Type B pancreatic cell (in vitro differentiated cells): Measurements from ENCODE around the gene TAS1R2. TPM values are rescaled to one million over a fixed set of nuclear protein-coding genes. Genes with fewer than 3 reads are reported as not detected.

Experiments
- DNase-seq: peaks from one replicate; pipeline ENCODE4 v3.0.0; 2021; ENCODE audit warnings: mixed read lengths; ENCODE audit not compliant: unreplicated experiment; ENCODE audit errors: extremely low spot score
- H3K27ac Mint-ChIP-seq: 2 replicates; pipeline ENCODE4 v1.8.0; 2021; ENCODE audit warnings: mild to moderate bottlenecking, mixed read lengths
- H3K27me3 Mint-ChIP-seq: 2 replicates; pipeline ENCODE4 v1.8.0; 2021; ENCODE audit warnings: mixed read lengths
- H3K36me3 Mint-ChIP-seq: 2 replicates; pipeline ENCODE4 v1.8.0; 2021; ENCODE audit warnings: mixed read lengths
- H3K4me1 Mint-ChIP-seq: one replicate; pipeline ENCODE4 v1.8.0; 2021; ENCODE audit warnings: mixed read lengths; ENCODE audit not compliant: unreplicated experiment
- H3K4me3 Mint-ChIP-seq: 2 replicates; pipeline ENCODE4 v1.8.0; 2021; ENCODE audit warnings: mild to moderate bottlenecking, mixed read lengths
- H3K9me3 Mint-ChIP-seq: 2 replicates; pipeline ENCODE4 v1.8.0; 2021; ENCODE audit warnings: mixed read lengths
- CTCF ChIP-seq: fragments of 200-600 bp; sonication (generic); conservative IDR thresholded peaks from 2 replicates; pipeline ENCODE4 v1.5.0; 2021; ENCODE audit warnings: antibody characterized with exemption, mild to moderate bottlenecking
- total RNA-seq: library from RNA; stranded (reverse); gene quantifications from 2 replicates; pipeline ENCODE4 v1.2.1, GENCODE V29; 2021; ENCODE audit warnings: low replicate concordance

The TAS1R2 gene
- total RNA-seq, 1 donor from 2014 or later: not detected

GRCh38 chr1:18812453-18812939, 47.0 kb downstream of the TAS1R2 start:
- H3K4me1 Mint-ChIP-seq: no peaks in the 10 kb centered on the region
- no peak overlapping the region for H3K27ac Mint-ChIP-seq
- no peaks in the 10 kb centered on the region for H3K36me3 Mint-ChIP-seq
- no peak for TF ChIP-seq CTCF
- H3K9me3 Mint-ChIP-seq: no peaks in the 10 kb centered on the region
- no peak for DNase-seq
- peaks cover 56% of the 10 kb centered on the region for H3K27me3 Mint-ChIP-seq
- no peak overlapping the region for H3K4me3 Mint-ChIP-seq

- no peak for TF ChIP-seq CTCF
- Mint-ChIP-seq H3K9me3 (no peaks in the 10 kb centered on the region), H3K36me3 (no peaks in the 10 kb centered on the region), H3K27me3 (peaks cover 50% of the 10 kb centered on the region), H3K4me3 (no peak overlapping the region), H3K4me1 (no peaks in the 10 kb centered on the region), H3K27ac (no peak overlapping the region)
- DNase-seq: no peak
Observed at GRCh38 chr1:18811733-18812452, 47.6 kb downstream of the TAS1R2 start.

- H3K4me1 Mint-ChIP-seq: no peaks in the 10 kb centered on the region
- H3K9me3 Mint-ChIP-seq: no peaks in the 10 kb centered on the region
- DNase-seq: no peak
- H3K4me3 Mint-ChIP-seq: no peak overlapping the region
- no peak for TF ChIP-seq CTCF
- H3K36me3 Mint-ChIP-seq: no peaks in the 10 kb centered on the region
- peaks cover 48% of the 10 kb centered on the region for H3K27me3 Mint-ChIP-seq
- no peak overlapping the region for H3K27ac Mint-ChIP-seq
Observed at GRCh38 chr1:18809953-18810899, 49.2 kb downstream of the TAS1R2 start.

GRCh38 chr1:18808550-18808949, 50.9 kb downstream of the TAS1R2 start:
- Mint-ChIP-seq H3K4me3 (no peak overlapping the region), H3K27ac (no peak overlapping the region), H3K9me3 (no peaks in the 10 kb centered on the region), H3K4me1 (peaks cover 4% of the 10 kb centered on the region), H3K27me3 (peaks cover 59% of the 10 kb centered on the region), H3K36me3 (no peaks in the 10 kb centered on the region)
- no peak for DNase-seq
- no peak for TF ChIP-seq CTCF

GRCh38 chr1:18807334-18808063, 52.0 kb downstream of the TAS1R2 start:
- peaks cover 4% of the 10 kb centered on the region for H3K4me1 Mint-ChIP-seq
- H3K27ac Mint-ChIP-seq: no peak overlapping the region

More at GRCh38 chr1:18807334-18808063, 52.0 kb downstream of the TAS1R2 start:
- TF ChIP-seq CTCF: no peak
- Mint-ChIP-seq H3K4me3 (no peak overlapping the region), H3K9me3 (no peaks in the 10 kb centered on the region), H3K27me3 (peaks cover 55% of the 10 kb centered on the region), H3K36me3 (no peaks in the 10 kb centered on the region)
- DNase-seq: no peak
